ACHN (cell line): ENCODE data around the gene MAST2.

Source experiments
- DNase-seq: peaks from one replicate; pipeline ENCODE4 v3.0.0-alpha.2; 2015
- in situ Hi-C: cut with HindIII; loops from 2 replicates; pipeline ENCODE4 v1.10.0; 2017; ENCODE audit warnings: low sequenced_read_pairs, low pct_ligation_motif_present, low pct_unique_long_range_greater_than_20kb

MAST2 gene

GRCh38 chr1:46058936-46059335, 255.5 kb downstream of the MAST2 start:
- DNase-seq: no peak
- in situ Hi-C loops: no loop called here

DNA sequence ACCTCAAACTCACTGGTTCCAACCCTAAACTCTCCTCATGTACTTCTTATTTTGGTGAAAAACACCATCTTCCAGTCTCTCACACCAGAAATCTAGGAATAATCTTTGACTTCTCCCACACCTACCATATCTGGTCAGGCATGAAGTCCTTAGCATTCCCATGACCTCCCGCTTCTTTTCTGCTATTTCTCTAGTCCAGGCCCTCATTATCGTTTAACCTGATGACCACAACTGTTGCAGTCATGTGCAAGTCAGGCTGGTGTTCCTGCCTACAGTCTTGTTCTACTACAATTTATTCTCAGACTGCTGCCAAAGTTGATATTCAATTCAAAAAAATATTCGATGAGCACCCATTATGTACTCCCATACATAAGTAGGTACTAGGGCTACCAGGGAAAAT, 257.7 kb downstream of the MAST2 start:
- DNase-seq: no peak
- in situ Hi-C loops: no loop called here

GRCh38 chr1:46062651-46063319, 259.4 kb downstream of the MAST2 start:
- in situ Hi-C loops: no loop called here
- peak; percentile 32 for DNase-seq

DNA sequence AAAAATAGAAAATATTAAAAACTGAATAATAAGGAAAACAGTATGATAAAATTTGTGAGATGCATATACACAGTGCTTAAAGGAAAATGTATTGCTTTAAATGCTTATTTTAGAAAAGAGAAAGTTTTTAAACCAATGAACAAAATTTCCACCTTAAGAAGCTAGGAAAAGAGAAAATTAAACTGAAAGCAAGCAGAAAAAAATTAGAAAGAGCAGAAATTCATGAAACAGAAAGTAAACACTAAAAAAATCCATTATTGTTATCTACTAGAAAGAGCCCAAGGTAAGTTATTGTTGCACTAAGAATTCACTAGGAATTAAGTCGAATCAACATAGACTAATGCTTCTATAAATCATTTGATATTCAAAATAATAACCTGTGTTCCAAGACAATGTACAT, 261.3 kb downstream of the MAST2 start:
- in situ Hi-C loops: no loop called here

GRCh38 chr1:46065405-46065804, 262.0 kb downstream of the MAST2 start:
- DNase-seq: peak; percentile 55
- in situ Hi-C loops: no loop called here

More for the DNA sequence above, 261.3 kb downstream of the MAST2 start:
- no peak for DNase-seq

DNA sequence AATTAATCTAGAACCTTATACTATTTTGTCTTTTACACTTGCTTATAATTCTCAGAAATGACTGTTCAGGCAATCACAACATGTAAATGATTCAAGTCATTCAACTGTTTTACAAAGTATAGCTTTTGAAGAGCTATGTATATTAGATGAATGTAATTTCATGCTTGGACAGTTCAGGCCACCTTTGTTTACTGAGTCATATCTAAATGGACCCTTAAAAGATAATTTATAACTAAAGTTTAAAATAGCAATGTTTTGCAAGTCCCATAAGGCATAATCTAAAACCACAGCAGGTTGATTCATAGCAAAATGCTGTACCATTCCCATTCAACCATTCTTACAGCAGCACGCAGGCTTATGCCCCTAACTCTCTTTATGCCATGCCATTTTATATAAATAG, 264.2 kb downstream of the MAST2 start:
- in situ Hi-C loops: no loop called here

GRCh38 chr1:46068525-46068924, 265.1 kb downstream of the MAST2 start:
- no peak for DNase-seq
- in situ Hi-C loops: no loop called here

More for the DNA sequence above, 264.2 kb downstream of the MAST2 start:
- no peak for DNase-seq

DNA sequence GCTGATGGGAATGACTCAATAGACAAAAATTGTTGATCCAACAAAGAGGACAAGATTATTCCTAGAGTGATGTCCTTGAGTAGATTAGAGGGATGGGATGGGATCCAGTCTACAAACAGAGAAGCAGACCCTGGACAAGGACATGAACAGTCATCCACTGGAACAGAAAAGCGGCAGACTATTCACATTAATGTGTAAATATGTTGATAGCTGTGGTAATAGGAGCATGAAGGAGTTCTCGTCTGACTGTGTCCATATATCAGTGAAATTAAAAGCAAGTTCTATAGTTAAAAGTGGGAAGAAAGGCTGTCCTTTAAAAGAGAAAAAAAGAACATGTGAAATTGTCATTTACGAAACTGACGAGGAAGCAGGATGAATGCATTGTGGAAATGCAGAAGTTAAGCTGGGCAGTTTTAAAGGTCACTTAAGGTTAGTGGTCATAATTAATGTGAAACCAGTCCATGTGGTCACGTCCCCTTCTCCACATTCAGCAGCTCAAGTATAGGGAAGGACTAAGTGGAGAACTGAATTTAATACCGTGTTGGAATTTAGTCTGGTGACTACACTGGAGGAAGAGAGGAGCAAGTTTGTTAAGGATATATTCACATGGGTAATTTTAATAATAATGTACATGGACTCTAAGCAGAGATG, 266.9 kb downstream of the MAST2 start:
- DNase-seq: no peak
- in situ Hi-C loops: no loop called here

GRCh38 chr1:46072975-46073374, 269.6 kb downstream of the MAST2 start:
- in situ Hi-C loops: no loop called here
- no peak for DNase-seq

DNA sequence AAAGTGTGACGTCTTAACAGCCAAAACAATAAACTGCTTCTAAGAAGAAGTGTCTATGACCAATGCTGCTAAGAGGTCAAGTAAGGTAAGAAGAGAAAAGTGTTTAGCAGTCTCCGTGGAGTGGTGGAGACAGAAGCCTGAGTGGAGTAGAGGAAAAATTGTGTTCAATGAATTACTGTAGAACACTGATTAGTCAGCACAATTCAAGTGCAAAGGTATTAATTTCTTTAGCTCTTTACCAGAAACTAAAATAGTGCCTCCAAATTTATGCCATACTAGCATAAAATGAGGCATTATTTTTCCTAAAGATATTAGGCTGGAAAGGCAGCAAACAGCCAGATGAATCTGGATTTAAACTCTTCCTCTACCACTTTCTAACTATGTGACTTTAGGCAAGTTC, 272.9 kb downstream of the MAST2 start:
- no peak for DNase-seq
- in situ Hi-C loops: no loop called here

- no peak for DNase-seq
- in situ Hi-C loops: no loop called here
Measured at GRCh38 chr1:46077644-46078043, 274.2 kb downstream of the MAST2 start.

DNA sequence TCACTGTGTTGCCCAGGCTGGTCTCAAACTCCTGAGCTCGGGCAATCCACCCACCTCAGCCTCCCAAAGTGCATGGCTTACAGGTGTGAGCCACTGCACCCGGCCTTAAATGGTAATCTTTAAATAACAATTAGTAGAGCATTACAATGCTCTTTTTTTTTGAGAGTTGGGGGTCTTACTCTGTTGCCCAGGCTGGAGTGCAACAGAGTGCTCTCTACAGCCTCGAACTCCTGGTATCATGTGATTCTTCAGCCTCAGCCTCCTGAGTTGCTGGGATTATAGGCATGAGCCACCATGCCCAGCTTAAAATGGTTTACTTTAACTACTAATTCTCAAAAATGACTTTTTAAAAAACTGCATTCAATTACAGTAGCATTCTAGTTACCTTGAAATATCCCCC, 276.8 kb downstream of the MAST2 start:
- no peak for DNase-seq
- in situ Hi-C loops: no loop called here

GRCh38 chr1:46081206-46081605, 277.8 kb downstream of the MAST2 start:
- no peak for DNase-seq
- in situ Hi-C loops: no loop called here

- DNase-seq: no peak
- in situ Hi-C loops: no loop called here
Measured at GRCh38 chr1:46081619-46082018, 278.2 kb downstream of the MAST2 start.

DNA sequence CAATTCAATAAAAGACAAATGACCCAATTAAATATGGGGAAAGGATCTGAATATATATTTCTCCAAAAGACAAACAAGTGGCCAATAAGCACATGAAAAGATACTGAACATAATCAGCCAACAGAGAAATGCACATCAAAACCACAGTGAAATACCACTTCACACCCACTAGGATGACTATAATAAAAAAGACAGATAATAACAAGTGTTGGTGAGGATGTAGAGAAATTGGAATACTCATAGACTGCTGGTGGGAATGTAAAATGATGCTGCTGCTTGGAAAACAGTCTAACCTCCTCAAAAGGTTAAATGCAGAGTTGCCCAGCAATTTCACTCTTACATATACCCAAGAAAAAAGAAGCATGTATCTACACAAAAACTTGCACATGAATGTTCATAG, 280.2 kb downstream of the MAST2 start:
- in situ Hi-C loops: no loop called here
- no peak for DNase-seq

DNA sequence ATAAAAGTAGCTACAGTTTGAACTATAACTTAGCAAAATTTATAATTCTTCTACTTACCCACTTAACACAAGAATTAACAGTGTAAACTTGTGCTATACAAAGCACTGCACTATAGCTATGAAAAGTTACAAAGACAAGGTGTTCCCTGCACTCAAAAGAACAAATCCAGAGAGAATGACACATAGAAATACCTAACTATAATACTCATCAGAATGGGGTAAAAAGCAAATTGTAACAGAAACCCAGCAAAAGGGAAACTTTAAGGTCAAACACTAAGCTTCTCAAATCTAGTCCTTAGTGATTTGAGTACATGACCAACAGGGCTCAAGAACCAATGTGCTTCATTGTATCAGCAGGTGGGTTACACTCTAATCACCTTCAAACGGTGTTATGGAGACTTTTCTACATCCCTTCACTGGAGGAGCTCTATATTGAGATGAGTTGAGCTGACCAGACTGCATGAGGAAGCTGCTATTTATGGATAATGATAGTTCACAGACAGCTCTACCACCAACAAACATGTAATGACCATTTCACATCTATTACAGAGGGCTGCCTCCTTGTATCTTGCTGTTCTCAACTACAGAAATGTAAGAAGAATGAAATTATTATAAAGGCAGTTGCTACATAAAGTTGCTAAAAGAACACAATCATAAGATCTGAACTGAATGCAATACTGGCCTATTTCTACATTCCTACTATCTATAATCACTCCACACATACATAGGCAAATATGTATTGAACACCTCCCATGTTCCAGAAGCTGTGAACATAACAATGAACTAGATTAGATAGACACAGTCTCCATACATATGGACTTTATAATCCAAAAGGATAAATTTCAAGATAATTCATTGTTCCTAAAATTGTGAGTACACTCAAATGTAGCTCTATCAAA, 281.4 kb downstream of the MAST2 start:
- in situ Hi-C loops: no loop called here
- DNase-seq: peak; percentile 30
